ENCODE results near the gene TGFB3.

- TF ChIP-seq, protein P1, sequence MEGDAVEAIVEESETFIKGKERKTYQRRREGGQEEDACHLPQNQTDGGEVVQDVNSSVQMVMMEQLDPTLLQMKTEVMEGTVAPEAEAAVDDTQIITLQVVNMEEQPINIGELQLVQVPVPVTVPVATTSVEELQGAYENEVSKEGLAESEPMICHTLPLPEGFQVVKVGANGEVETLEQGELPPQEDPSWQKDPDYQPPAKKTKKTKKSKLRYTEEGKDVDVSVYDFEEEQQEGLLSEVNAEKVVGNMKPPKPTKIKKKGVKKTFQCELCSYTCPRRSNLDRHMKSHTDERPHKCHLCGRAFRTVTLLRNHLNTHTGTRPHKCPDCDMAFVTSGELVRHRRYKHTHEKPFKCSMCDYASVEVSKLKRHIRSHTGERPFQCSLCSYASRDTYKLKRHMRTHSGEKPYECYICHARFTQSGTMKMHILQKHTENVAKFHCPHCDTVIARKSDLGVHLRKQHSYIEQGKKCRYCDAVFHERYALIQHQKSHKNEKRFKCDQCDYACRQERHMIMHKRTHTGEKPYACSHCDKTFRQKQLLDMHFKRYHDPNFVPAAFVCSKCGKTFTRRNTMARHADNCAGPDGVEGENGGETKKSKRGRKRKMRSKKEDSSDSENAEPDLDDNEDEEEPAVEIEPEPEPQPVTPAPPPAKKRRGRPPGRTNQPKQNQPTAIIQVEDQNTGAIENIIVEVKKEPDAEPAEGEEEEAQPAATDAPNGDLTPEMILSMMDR (IDR thresholded peaks at IDR 0.05) = no peak
- no peak for TF ChIP-seq EZH2 (IDR thresholded peaks at IDR 0.05; ENCODE audit: borderline replicate concordance, insufficient read depth, low read depth, low read length, poor library complexity, severe bottlenecking)
Observed at GRCh38 chr14:75980856-75981255, 939 bp downstream of the TGFB3 start.
